Measurements from ENCODE around the gene TTC29.
"Not testable (repeated sequence)": the region's sequence is repeated elsewhere in the genome, so short reads cannot be mapped to it uniquely, and the experiment has no call there.

TTC29 gene

DNA sequence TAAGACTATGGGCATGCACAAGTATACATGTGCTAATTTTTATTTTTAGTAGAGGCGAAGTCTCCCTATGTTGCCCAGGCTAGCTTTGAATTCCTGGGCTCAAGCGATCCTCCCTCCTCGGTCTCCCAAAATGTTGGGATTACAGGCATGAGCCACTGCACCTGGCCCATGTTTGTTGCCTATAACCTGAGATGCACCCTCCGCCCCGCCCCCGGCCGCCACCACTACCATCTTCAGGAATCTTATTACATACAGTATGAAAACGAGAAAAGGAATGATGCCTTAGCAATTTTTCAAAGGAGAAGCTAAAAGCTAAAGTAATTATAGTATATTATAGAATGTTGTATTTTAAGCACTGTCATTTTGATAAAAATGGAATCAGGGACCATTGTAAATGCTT, 245.8 kb downstream of the TTC29 start:
- DNase-seq (ENCODE audit: low spot score): no peak

DNA sequence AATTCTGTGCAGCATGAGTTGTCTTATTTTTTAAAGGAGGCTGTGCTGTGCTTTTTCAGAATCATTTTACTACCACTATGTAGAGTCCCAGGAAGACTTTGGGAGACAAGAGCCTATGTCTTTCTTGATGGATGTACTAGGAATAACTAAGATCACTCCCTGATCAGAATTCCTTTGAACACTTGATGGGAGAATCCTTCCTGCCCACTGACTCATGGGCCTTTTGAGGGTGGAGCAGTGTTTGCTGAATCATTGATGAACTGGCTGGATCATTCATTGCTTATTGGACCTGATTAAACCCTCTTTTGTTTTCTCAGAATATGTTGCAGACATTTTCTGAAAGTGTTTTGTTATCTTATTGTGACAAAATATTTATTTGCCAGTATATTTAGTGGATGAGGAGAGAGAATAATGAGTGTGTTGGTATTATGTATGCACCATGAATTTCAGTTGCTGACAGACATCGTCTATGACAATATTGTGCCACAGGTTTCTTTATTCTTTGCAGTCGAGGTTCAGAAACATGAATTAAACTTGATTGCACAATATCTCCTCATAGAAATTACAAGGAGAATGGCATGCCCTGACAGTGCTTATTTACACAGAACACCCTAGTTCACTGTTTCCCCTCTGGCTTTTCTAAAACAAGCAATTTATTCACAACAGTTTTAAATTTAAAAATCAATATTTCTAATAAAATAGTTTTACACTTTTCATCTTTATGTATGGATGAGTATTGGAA, 270.7 kb downstream of the TTC29 start:
- DNase-seq (ENCODE audit: low spot score): no peak

DNA sequence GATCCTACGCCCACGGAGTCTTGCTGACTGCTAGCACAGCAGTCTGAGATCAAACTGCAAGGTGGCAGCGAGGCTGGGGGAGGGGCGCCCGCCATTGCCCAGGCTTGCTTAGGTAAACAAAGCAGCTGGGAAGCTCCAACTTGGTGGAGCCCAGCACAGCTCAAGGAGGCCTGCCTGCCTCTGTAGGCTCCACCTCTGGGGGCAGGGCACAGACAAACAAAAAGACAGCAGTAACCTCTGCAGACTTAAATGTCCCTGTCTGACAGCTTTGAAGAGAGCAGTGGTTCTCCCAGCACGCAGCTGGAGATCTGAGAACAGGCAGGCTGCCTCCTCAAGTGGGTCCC, 281.7 kb downstream of the TTC29 start:
- not testable (repeated sequence) for DNase-seq (ENCODE audit: low spot score)

DNA sequence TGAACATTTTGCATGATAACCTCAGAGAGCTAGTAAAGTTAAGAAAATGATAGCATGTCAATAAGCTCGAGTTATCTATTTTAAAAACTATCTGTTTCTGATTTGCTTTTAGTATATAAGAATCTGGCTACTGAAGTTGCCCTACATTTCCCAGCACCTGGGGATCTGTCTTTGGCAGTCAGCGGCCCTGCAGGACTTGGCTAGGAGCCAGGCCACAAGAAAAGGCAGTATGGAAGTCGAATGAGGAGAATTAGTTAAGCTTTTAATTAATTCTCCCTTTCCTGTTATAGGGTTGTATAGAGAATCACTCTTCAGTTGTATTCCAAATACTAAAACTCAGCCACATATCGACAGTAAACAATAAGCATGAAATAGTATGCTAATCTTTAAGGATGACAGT, 284.3 kb downstream of the TTC29 start:
- DNase-seq (ENCODE audit: low spot score): no peak
